GM23248 (cell line): Measurements from ENCODE around the gene GARIN3.

Source experiments
- EZH2 ChIP-seq: fragments of 200-600 bp; sonication (generic); IDR thresholded peaks from 2 replicates; pipeline ENCODE4 v1.6.1; 2018; ENCODE audit warnings: antibody characterized with exemption, mild to moderate bottlenecking; ENCODE audit not compliant: insufficient read depth, poor library complexity, severe bottlenecking
- EZH2phosphoT487 ChIP-seq: fragments of 200-600 bp; sonication (generic); IDR thresholded peaks from 2 replicates; pipeline ENCODE4 v1.6.1; 2018; ENCODE audit warnings: antibody characterized with exemption, moderate library complexity, mild to moderate bottlenecking, low read depth; ENCODE audit not compliant: insufficient read depth

DNA sequence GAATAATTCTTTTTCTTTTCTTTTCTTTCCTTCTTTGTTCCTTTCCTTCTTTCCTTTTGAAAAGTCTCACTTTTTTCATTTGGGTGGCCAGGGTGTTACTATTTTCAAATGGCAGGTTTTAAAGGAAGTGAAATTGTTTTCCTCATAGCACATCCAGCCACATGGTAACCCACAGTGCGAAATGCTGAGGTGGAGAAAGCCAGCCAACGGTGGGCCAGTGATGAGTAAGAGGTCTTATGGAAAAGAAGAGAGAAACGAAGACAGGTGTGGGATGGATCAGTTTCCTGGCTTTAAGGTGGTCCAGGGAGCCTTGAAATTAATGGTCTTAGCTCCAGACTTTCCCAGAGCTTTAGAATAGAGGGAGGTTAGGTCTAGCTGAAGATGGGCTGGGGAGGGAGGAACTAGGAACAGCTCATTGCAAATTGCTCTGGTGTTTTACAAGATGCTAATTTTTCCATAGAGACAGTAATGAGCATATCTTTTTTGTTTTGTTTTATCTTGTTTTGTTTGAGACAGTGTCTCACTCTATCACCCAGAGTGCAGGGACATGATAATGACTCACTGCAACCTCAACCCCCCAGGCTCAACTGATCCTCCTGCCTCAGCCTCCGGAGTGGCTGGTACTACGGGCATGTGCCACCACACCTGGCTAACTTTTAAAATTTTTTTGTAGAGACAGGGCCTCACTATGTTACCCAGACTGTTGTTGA is 32.4 kb upstream of the GARIN3 start:
- TF ChIP-seq EZH2 (no peak), EZH2phosphoT487 (no peak)
